ENCODE measurements around the gene SDSL.
A peak's percentile ranks its signal among the peaks of the same experiment; 100 is the strongest.

Gene SDSL

DNA sequence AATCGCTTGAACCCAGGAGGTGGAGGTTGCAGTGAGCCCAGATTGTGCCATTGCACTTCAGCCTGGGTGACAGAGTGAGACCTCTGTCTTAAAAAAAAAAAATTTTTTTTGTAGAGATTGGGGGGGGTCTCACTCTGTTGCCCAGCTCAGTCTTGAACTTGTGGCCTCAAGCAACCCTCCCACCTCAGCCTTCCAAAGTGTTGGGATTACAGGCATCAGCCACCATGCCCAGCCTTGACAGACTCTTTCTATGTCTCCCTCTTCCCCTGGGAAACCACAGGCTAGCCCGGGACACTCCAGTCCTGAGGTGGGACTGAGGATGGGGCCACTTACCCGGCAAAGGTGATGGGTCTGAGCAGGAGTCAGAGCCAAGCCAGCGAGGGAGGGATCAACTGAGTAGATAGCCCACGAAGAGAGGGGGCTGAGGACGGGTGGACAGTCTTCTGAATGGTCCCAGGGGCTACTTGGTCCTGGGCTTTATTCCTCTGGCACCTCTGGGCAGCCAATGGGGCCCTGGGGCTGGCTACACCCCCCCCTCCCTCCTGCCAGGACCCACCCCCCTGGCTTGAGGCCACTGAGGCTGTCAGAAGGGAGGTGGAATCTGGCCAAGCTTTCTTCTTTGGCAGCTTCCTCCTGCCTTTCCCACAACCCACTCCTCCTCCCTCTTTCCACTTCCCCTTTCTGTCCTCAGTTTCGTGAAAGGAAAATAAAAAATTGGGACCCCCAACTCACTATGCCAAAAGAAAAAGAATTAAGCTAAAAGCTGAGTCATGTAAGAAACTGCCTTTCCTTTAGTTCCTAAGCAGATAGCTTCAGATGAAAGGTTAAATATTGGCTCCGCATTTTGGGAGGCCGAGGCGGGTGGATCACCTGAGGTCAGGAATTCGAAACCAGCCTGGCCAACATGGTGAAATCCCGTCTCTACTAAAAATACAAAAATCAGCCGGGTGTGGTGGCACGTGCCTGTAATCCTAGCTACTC lies 18.5 kb upstream of the SDSL start, which contains the start of gene SDS:
Gene SDS (minus strand): TSS at position 453 of the 981 bp plus-strand sequence. CDS start 4,179 bp downstream, outside the sequence.
- TF ChIP-seq, protein P1, sequence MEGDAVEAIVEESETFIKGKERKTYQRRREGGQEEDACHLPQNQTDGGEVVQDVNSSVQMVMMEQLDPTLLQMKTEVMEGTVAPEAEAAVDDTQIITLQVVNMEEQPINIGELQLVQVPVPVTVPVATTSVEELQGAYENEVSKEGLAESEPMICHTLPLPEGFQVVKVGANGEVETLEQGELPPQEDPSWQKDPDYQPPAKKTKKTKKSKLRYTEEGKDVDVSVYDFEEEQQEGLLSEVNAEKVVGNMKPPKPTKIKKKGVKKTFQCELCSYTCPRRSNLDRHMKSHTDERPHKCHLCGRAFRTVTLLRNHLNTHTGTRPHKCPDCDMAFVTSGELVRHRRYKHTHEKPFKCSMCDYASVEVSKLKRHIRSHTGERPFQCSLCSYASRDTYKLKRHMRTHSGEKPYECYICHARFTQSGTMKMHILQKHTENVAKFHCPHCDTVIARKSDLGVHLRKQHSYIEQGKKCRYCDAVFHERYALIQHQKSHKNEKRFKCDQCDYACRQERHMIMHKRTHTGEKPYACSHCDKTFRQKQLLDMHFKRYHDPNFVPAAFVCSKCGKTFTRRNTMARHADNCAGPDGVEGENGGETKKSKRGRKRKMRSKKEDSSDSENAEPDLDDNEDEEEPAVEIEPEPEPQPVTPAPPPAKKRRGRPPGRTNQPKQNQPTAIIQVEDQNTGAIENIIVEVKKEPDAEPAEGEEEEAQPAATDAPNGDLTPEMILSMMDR (conservative IDR thresholded peaks at IDR 0.05): no peak
- peak within 1 kb of the TSS; percentile 20; the same call in 1 of the 2 replicates for H3K27ac ChIP-seq

DNA sequence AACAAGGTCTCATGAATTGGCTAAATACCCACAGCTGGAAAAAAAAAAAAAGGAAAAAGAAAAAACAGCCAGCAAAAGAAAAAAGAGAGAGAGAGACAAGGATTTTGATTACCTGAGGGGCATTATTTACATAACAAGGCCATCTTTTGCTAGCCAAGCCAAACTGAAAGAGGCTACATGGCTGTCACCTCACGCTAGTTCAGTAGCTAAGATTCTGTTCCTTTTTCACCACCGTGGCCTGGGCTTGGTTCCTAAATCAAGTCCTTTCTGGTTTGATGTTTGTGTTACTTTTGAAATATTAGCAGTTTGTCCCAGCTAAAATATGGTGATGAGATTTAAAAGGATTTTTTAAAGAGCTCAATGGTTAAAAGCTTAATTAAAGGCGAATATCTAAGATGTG lies 16.5 kb upstream of the SDSL start:
- no peak overlapping the region for H3K27ac ChIP-seq
- TF ChIP-seq, protein P1 (conservative IDR thresholded peaks at IDR 0.05): no peak

DNA sequence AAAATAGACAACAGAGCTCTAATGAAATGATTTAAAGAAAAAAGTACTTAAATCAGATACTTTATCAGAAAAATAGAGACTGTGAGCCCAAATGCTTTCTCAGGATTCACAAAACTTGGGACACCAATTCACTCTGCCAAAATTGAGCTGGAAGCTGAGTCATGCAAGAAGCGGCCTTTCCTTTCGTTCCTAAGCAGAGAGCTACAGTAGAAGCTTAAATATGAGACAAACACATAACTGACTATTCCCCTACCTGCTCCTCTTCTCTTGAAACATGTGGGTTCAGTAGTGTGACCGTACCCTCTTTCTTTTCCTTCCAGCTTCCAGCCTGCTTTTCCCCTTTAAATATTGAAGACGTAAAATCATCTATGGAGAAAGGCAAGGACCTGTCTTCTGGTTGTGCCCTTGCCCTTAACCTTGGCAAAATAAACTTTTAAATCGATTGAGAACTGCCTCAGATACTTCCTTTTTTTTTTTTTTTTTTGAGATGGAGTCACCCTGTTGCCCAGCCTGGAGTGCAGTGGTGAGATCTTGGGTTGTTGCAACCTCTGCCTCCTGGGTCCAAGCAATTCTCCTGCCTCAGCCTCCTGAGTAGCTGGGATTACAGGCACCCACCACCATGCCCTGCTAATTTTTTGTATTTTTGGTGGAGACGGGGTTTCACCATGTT lies 14.1 kb upstream of the SDSL start:
- TF ChIP-seq, protein P1 (conservative IDR thresholded peaks at IDR 0.05): no peak
- no peak overlapping the region for H3K27ac ChIP-seq

DNA sequence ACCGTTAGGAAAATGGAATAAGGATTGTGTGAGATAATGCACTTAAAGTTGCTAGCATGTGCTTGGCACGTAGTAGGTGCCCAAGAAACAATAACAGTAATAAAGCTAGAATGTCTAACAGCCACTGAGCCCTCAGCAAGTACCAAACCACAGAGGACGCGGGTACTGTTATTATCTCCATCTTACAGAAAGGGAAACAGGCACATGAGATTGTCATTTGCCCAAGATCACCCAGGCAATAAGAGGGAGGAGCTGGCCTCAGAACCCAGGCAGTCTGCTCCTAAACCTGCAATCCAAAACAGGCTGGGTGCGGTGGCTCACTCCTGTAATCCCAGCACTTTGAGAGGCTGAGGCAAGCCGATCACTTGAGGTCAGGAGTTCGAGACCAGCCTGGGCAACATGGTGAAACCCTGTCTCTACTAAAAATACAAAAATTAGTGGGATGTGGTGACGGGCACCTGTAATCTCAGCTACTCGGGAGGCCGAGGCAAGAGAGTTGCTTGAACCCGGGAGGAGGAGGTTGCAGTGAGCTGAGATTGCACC lies 13.4 kb upstream of the SDSL start:
- TF ChIP-seq, protein P1 (conservative IDR thresholded peaks at IDR 0.05): no peak
- no peak overlapping the region for H3K27ac ChIP-seq

DNA sequence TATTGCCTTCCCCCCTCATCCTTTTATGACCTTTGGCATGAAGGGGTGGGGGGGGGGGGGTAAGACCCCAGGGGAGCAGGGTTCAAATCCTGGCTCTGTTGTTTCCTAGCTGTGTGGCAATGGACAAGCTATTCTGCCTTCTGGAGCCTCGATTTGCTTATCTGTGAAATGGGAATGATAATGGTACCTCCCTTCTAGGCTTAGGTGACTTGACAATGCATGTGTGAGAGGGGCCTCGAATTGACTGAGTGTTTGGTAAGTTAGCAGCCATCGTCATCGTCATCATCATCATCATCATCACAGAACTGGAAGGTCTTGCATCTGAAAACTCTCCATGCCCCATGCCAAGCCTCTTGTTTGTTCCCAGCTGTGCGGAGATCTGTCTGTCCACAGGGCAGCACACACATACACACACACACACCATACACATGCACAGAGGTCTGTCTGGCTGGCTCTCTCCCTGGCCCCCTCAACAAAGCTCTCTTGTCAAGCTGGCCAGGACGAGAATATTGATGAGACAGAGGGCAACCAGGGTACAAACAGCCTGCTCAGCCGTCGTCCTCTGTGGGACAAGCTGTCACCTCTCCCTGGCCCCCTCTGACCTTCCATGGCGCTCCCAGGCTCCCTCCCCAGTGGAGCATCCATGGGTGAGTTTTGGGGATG lies 12.6 kb upstream of the SDSL start:
- no peak overlapping the region for H3K27ac ChIP-seq
- TF ChIP-seq, protein P1 (conservative IDR thresholded peaks at IDR 0.05): no peak

DNA sequence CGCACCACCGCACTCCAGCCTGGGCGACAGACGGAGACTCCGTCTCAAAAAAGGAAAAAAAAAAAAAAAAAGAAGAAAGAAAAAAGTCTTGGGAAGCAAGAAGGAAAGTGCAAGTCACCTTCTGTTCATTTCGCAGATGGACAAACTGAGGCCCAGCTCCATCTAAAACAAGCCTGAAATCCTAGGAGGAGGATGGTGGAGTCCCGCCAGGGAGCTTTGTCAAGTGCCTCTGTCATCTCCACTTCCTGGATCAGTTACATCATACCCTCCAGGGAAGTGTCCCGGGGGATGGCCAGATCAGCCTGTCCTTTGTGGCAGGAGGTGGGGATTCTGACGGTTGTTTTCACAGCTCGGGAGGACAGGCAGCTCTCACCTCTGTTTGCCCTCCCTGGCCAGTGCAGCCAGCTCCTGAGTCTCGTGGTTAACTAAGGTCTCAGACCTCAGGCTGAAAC lies 8.7 kb upstream of the SDSL start:
- H3K27ac ChIP-seq: no peak overlapping the region
- TF ChIP-seq, protein P1 (conservative IDR thresholded peaks at IDR 0.05): no peak

Data from VCaP (cell line).